ENCODE data around the gene PPP4C. TPM values are rescaled to one million over a fixed set of nuclear protein-coding genes. Genes with fewer than 3 reads are reported as not detected.
A peak's percentile ranks its signal among the peaks of the same experiment; 100 is the strongest.

Gene PPP4C
- total RNA-seq, 1 experiment from 2014 or later: 163 TPM

- Mint-ChIP-seq H3K36me3 (ENCODE audit: insufficient read depth in 1 of 3, low read depth in 3 of 3) (peaks cover 28 to 35% (median 29%) of the 10 kb centered on the region in 3 experiments), H3K27me3 (ENCODE audit: low read depth) (peaks cover 6% of the 10 kb centered on the region), H3K4me1 (peaks cover 25 to 28% of the 10 kb centered on the region in 2 experiments), H3K4me3 (peak overlapping the region; percentile 70 to 82), H3K27ac (peak overlapping the region in 1 of 3 experiments; percentile 76; a peak in 1 of 7 replicates), H3K9me3 (peaks cover 21 to 23% of the 10 kb centered on the region in 2 experiments)
- H3K18ac ChIP-seq (ENCODE audit: insufficient read length, low read depth, low read length): no peak overlapping the region
- H2AK5ac ChIP-seq (ENCODE audit: insufficient read length, low read length): no peak overlapping the region
- no peak overlapping the region for H3K14ac ChIP-seq (ENCODE audit: insufficient read depth, low read length)
- peaks cover 13% of the 10 kb centered on the region for H3K23me2 ChIP-seq (ENCODE audit: insufficient read length, low read depth, low read length, poor library complexity, severe bottlenecking)
- DNase-seq: no peak
- WGBS (ENCODE audit: extremely low coverage, insufficient read length, low lambda C conversion rate): no CpG with 5 or more reads among the region's 11 CpGs
- no peak overlapping the region for H3K4me2 ChIP-seq (ENCODE audit: insufficient read depth, insufficient read length, low read length)
- no peak for TF ChIP-seq CTCF (conservative IDR thresholded peaks at IDR 0.05)
- no peak overlapping the region for H4K5ac ChIP-seq (ENCODE audit: insufficient read length, low read depth, low read length)
- H3K9me3 ChIP-seq (ENCODE audit: control insufficient read depth, low read depth, low read length): no peaks in the 10 kb centered on the region
- H3K23ac ChIP-seq (ENCODE audit: insufficient read length, low read depth, low read length): no peak overlapping the region
- H3K27ac ChIP-seq (ENCODE audit: insufficient read length, low read depth, low read length): no peak overlapping the region
- H3K4ac ChIP-seq (ENCODE audit: low read depth, low read length): no peak overlapping the region
- no peaks in the 10 kb centered on the region for H4K20me1 ChIP-seq (ENCODE audit: control insufficient read depth, insufficient read depth, insufficient read length)
- H2AFZ ChIP-seq (ENCODE audit: low read length): no peak overlapping the region
- no peak overlapping the region for H3K56ac ChIP-seq (ENCODE audit: insufficient read length, low read depth, low read length)
- H3K79me2 ChIP-seq (ENCODE audit: insufficient read depth, low read length): peaks cover 12% of the 10 kb centered on the region; the same call in 1 of the 2 replicates
- no peaks in the 10 kb centered on the region for H3K27me3 ChIP-seq (ENCODE audit: insufficient read depth, low read length)
- no peak overlapping the region for H2BK20ac ChIP-seq (ENCODE audit: low read depth, low read length, poor library complexity, severe bottlenecking)
- no peak overlapping the region for H3K9ac ChIP-seq (ENCODE audit: extremely low read depth, insufficient read length, low read length)
- H2BK120ac ChIP-seq (ENCODE audit: low read depth, low read length, poor library complexity, severe bottlenecking): no peak overlapping the region
- no peak overlapping the region for H4K8ac ChIP-seq (replicated peaks; ENCODE audit: insufficient read length, low read depth, low read length)
- H2BK5ac ChIP-seq (ENCODE audit: insufficient read length, low read length): no peak overlapping the region
- no peak overlapping the region for H2BK12ac ChIP-seq (ENCODE audit: insufficient read length, low read depth, low read length)
- H3K4me1 ChIP-seq (ENCODE audit: insufficient read depth, low read length): no peaks in the 10 kb centered on the region
- H3K79me1 ChIP-seq (ENCODE audit: insufficient read depth, low read depth, low read length, poor library complexity, severe bottlenecking): no peaks in the 10 kb centered on the region
- no peak overlapping the region for H4K91ac ChIP-seq (ENCODE audit: insufficient read length, low read depth, low read length)
- no peak overlapping the region for H3T11ph ChIP-seq (ENCODE audit: low read length)
- H2BK15ac ChIP-seq (ENCODE audit: low read depth, low read length): no peak overlapping the region
Observed at GRCh38 chr16:30094541-30095165, 18.9 kb downstream of the PPP4C start.
